Upper lobe of left lung (tissue), 4 donors: ENCODE data around the gene SMC6.

ENCODE experiments used
- CTCF ChIP-seq, 6 experiments: fragments of 450-650 bp in 4 of 6; fragments of 200-600 bp in 2 of 6; sonication (generic) in 2 of 6; IDR thresholded peaks; one replicate each; pipeline ENCODE4 v1.5.1; 2016 to 2019; ENCODE audit warnings: antibody characterized with exemption in 6 of 6
- EP300 ChIP-seq, 4 donors: sonication (generic); formaldehyde crosslinking; IDR thresholded peaks; one replicate each; pipeline ENCODE4 v1.5.1; 2017; ENCODE audit warnings: antibody characterized with exemption in 4 of 4, control low read depth in 2 of 4
- POLR2A ChIP-seq, 4 donors: fragments of 450-650 bp; IDR thresholded peaks; one replicate each; pipeline ENCODE4 v1.5.1; 2016 to 2017; ENCODE audit warnings: antibody characterized with exemption in 4 of 4, mild to moderate bottlenecking in 2 of 4

GRCh38 chr2:17790536-17790935 is 36.9 kb upstream of the SMC6 start:
- TF ChIP-seq CTCF (IDR thresholded peaks at IDR 0.05), result no peak
- no peak for TF ChIP-seq EP300 (IDR thresholded peaks at IDR 0.05)
- TF ChIP-seq POLR2A (IDR thresholded peaks at IDR 0.05), result no peak
